Large intestine (tissue), 3 donors: ENCODE measurements around the gene TMEM219. TPM values are rescaled to one million over a fixed set of nuclear protein-coding genes. Genes with fewer than 3 reads are reported as not detected.
"Not testable (repeated sequence)": the region's sequence is repeated elsewhere in the genome, so short reads cannot be mapped to it uniquely, and the experiment has no call there.

Experiments used
- DNase-seq, 2 donors: peaks; one replicate each; pipeline versions ENCODE4 v3.0.0 to v3.0.0-alpha.2; 2013
- H3K27ac ChIP-seq: one replicate; pipeline ENCODE4 v1.5.1; 2013; ENCODE audit warnings: low read length
- H3K27me3 ChIP-seq: 2 replicates; pipeline ENCODE4 v1.6.1; 2013; ENCODE audit warnings: low read length; ENCODE audit not compliant: control insufficient read depth, insufficient read depth
- H3K36me3 ChIP-seq: 2 replicates; pipeline ENCODE4 v1.6.1; 2013; ENCODE audit warnings: low read length; ENCODE audit not compliant: control insufficient read depth, insufficient read depth
- H3K4me1 ChIP-seq: one replicate; pipeline ENCODE4 v1.6.1; 2013; ENCODE audit warnings: low read length; ENCODE audit not compliant: control insufficient read depth, insufficient read depth
- H3K4me3 ChIP-seq: one replicate; pipeline ENCODE4 v1.5.1; 2013; ENCODE audit warnings: low read length
- H3K9me3 ChIP-seq: one replicate; pipeline ENCODE4 v1.6.1; 2013; ENCODE audit warnings: mild to moderate bottlenecking, low read depth, low read length, moderate library complexity; ENCODE audit not compliant: control insufficient read depth
- WGBS: methylation state at CpG from one replicate; pipeline ENCODE4 v1.1.5; 2013; ENCODE audit warnings: low lambda C conversion rate; ENCODE audit not compliant: insufficient coverage; 5-methylcytosine and 5-hydroxymethylcytosine counted together
- polyA plus RNA-seq: library from polyadenylated mRNA; unstranded; fragments of 120-200 nt; gene quantifications from one replicate; pipeline ENCODE4 v1.2.1, GENCODE V29; 2013

Gene TMEM219
- polyA plus RNA-seq, 1 donor, result 160 TPM

GRCh38 chr16:30006095-30006473 is 44.2 kb downstream of the TMEM219 start:
- Histone ChIP-seq H3K4me1 (peaks cover 9% of the 10 kb centered on the region), H3K4me3 (no peak overlapping the region), H3K27ac (no peak overlapping the region), H3K9me3 (no peaks in the 10 kb centered on the region), H3K27me3 (peaks cover 16% of the 10 kb centered on the region), H3K36me3 (peaks cover 19% of the 10 kb centered on the region)
- WGBS, result no CpG with 5 or more reads among the region's 18 CpGs
- DNase-seq, result no peak

DNA sequence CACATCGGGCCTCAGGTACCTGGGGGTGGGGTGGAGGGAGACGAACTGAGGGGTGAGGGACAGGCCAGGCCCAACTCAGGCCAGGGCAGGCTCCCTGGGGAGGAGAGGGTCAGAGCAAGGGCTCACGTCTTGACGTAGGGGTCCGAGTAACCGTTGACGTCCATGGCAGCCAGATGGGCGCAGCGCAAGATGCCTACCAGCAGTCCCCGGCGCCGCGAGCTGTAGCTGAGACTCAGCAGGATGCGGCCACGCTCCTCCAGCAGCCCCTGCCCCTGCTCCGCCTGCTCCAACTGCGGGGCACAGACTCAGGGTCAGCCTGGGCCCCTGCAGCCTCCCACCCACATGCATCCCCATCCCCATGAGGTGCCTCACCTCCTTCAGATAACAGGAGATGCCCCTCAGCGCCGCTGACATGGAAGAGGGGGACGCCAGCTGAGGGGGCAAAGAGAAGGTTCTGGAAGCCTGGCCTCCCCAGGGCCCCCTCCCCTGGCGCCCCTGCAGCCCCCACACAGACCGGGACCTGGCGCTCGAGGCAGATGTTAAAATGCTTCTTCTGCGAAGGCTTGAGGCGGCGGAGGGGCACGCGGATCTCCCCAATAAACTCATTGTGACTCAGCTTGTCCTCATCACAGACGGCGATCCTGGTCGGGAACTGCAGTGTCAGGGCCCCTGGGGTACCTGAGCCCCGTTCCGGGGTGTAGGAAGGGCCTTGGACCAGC is 44.9 kb downstream of the TMEM219 start:
- Histone ChIP-seq H3K4me1 (peaks cover 12% of the 10 kb centered on the region), H3K9me3 (no peaks in the 10 kb centered on the region), H3K36me3 (peaks cover 17% of the 10 kb centered on the region), H3K27ac (no peak overlapping the region), H3K27me3 (peaks cover 21% of the 10 kb centered on the region), H3K4me3 (no peak overlapping the region)
- 91% methylated on average over 4 of the region's 34 CpGs for WGBS
- DNase-seq, result no peak

- H3K4me1 ChIP-seq, result peaks cover 12% of the 10 kb centered on the region
- no peak overlapping the region for H3K4me3 ChIP-seq
- no peaks in the 10 kb centered on the region for H3K9me3 ChIP-seq
- DNase-seq, result no peak
- WGBS, result no CpG with 5 or more reads among the region's 11 CpGs
- H3K27ac ChIP-seq, result no peak overlapping the region
- peaks cover 27% of the 10 kb centered on the region for H3K27me3 ChIP-seq
- peaks cover 12% of the 10 kb centered on the region for H3K36me3 ChIP-seq
These were observed 45.6 kb downstream of the TMEM219 start for GRCh38 chr16:30007378-30007895.

DNA sequence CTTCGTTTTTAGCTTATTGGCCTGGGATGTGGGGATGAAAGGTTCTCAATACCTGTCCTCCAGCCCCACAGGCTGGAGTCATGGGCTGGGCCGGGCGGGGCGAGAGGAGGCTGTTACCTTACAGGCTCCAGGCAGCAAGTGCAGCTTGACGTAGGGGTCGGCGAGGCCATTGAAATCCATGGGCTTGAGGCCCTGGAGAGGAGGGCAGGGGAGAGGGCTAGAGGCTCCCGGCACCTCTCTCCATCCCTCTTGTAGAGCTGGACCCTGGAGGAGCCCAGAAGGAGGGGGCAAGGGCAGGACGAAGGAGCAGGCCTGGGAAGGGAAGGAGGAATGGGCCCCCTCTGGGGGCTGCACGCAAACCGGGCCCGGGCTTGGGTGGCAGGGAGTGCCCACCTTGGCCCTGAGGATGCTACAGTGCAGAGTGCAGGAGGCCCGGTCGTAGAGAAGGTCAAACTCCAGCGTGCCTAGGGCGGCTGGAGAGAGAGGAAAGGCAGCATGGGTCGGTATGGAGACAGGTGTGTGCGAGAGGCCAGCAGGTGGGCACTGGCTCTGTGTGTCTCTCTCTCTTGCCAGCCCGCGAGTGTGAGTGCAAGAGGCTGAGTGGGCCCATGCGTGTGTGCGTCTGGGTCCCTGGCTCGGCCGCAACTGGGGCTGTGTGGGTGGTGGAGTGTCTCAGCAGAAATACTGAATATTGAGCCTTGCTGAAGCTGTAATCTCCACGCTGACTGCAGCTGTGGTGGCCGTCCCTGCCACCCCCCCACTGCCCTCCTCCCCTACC is 47.4 kb downstream of the TMEM219 start:
- WGBS, result no CpG with 5 or more reads among the region's 26 CpGs
- H3K36me3 ChIP-seq, result peaks cover 7% of the 10 kb centered on the region
- H3K4me3 ChIP-seq, result no peak overlapping the region
- DNase-seq, result no peak
- peaks cover 31% of the 10 kb centered on the region for H3K27me3 ChIP-seq
- no peaks in the 10 kb centered on the region for H3K9me3 ChIP-seq
- peaks cover 12% of the 10 kb centered on the region for H3K4me1 ChIP-seq
- no peak overlapping the region for H3K27ac ChIP-seq

- H3K27ac ChIP-seq, result no peak overlapping the region
- peaks cover 31% of the 10 kb centered on the region for H3K27me3 ChIP-seq
- H3K9me3 ChIP-seq, result no peaks in the 10 kb centered on the region
- no peak overlapping the region for H3K4me3 ChIP-seq
- peaks cover 12% of the 10 kb centered on the region for H3K4me1 ChIP-seq
- DNase-seq, result no peak
- no CpG with 5 or more reads among the region's 34 CpGs for WGBS
- H3K36me3 ChIP-seq, result peaks cover 7% of the 10 kb centered on the region
These were observed 48.3 kb downstream of the TMEM219 start for GRCh38 chr16:30009990-30010843.

GRCh38 chr16:30010844-30011713 is 49.2 kb downstream of the TMEM219 start, which contains the start of gene DOC2A:
Gene DOC2A, minus strand, starts transcription at chr16:30011027. Its CDS starts 805 bp downstream, at chr16:30010222.
- Histone ChIP-seq H3K4me3 (peak within 1 kb of the TSS; percentile 16), H3K9me3 (no peaks in the 10 kb centered on the region), H3K36me3 (peaks cover 3% of the 10 kb centered on the region), H3K27ac (no peak within 1 kb of the TSS), H3K4me1 (peaks cover 12% of the 10 kb centered on the region), H3K27me3 (peaks cover 31% of the 10 kb centered on the region)
- WGBS, result no CpG with 5 or more reads among the region's 99 CpGs
- no peak for DNase-seq

DNA sequence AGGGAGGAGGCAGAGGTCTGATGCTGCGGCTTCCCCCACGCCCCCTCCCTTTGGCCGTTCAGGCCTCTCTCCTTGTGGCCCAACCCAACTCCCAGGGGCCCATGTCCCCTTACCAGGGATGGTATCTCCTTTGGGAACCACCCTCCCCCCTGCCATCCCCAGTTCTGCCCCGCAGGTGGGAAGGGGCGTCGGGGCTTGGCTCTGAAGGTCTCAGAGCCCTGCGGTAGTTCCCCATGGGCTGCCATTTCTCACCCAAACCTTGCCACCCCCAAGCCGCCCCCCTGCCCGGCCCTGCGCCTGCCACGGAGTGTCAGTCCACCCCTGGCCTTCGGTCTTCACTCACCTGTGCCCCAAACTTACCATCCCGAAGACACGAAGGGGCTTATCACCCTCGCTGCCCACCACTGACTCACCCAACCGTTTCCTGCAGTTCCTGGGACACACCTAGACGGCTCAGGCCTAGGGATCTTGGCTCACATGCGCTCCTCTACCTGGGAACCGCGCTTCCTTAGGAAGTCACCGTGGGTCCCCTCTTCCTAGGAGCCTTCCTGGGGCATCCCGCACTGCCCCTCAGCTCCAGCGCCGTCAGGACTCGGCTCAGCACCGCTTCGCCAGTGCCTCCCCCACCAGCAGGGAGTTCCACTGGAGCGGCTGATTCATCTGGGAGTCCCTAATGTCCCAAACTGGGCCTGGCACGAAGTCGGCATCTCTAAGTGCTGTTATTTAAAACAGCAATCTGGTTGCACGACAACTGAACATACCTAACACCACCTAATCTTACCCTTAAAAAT is 50.0 kb downstream of the TMEM219 start:
- H3K4me3 ChIP-seq, result no peak overlapping the region
- H3K9me3 ChIP-seq, result no peaks in the 10 kb centered on the region
- no peak for DNase-seq
- WGBS, result 30% methylated on average over 2 of the region's 31 CpGs
- H3K4me1 ChIP-seq, result peaks cover 12% of the 10 kb centered on the region
- H3K27ac ChIP-seq, result no peak overlapping the region
- no peaks in the 10 kb centered on the region for H3K36me3 ChIP-seq
- peaks cover 31% of the 10 kb centered on the region for H3K27me3 ChIP-seq

DNA sequence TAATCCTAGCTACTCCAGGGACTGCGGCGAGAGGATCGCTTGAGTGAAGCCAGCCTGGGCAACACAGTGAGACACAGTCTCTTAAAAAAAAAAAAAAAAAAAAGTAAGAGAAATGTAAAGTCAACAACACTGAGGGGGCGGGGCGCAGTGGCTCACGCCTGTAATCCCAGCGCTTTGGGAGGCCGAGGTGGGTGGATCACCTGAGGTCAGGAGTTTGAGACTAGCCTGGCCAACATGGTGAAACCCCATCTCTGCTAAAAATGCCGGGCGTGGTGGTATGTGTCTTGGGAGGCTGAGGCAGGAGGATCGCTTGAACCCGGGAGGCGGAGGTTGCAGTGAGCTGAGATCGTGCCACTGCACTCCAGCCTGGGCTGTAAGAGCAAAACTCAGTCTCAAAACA is 50.7 kb downstream of the TMEM219 start:
- H3K9me3 ChIP-seq, DNase-seq, H3K4me3 ChIP-seq, H3K27ac ChIP-seq, H3K36me3 ChIP-seq: not testable (repeated sequence)
- WGBS, result no CpG with 5 or more reads among the region's 14 CpGs
- Histone ChIP-seq H3K4me1 (peaks cover 12% of the 10 kb centered on the region), H3K27me3 (peaks cover 31% of the 10 kb centered on the region)

- no CpG with 5 or more reads among the region's 7 CpGs for WGBS
These were observed 53.6 kb downstream of the TMEM219 start for GRCh38 chr16:30015450-30015849.

More at GRCh38 chr16:30015450-30015849, 53.6 kb downstream of the TMEM219 start:
- not testable (repeated sequence) for DNase-seq, H3K9me3 ChIP-seq, H3K27ac ChIP-seq, H3K4me3 ChIP-seq, H3K36me3 ChIP-seq, H3K4me1 ChIP-seq
- H3K27me3 ChIP-seq, result peaks cover 19% of the 10 kb centered on the region
